Measurements from ENCODE around the gene OR2B2. TPM values are rescaled to one million over a fixed set of nuclear protein-coding genes. Genes with fewer than 3 reads are reported as not detected.

OR2B2 gene
- total RNA-seq, 1 donor, result not detected

- no peak for TF ChIP-seq CTCF (IDR thresholded peaks at IDR 0.05; ENCODE audit: insufficient read depth, low read length)
These were observed 23.6 kb downstream of the OR2B2 start for GRCh38 chr6:27888566-27888965.

GRCh38 chr6:27886073-27886472, 26.1 kb downstream of the OR2B2 start:
- no peak for TF ChIP-seq CTCF (IDR thresholded peaks at IDR 0.05; ENCODE audit: insufficient read depth, low read length)
- DNase-seq (ENCODE audit: low read depth), result no peak
- H3K4me3 ChIP-seq (ENCODE audit: low read depth, low read length), result no peak overlapping the region

More at GRCh38 chr6:27888566-27888965, 23.6 kb downstream of the OR2B2 start:
- H3K4me3 ChIP-seq (ENCODE audit: low read depth, low read length), result no peak overlapping the region
- no peak for DNase-seq (ENCODE audit: low read depth)

- no peak for DNase-seq (ENCODE audit: low read depth)
- H3K4me3 ChIP-seq (ENCODE audit: low read depth, low read length), result no peak overlapping the region
- no peak for TF ChIP-seq CTCF (IDR thresholded peaks at IDR 0.05; ENCODE audit: insufficient read depth, low read length)
These were observed 29.1 kb downstream of the OR2B2 start for GRCh38 chr6:27883136-27883535.

- TF ChIP-seq CTCF (IDR thresholded peaks at IDR 0.05; ENCODE audit: insufficient read depth, low read length), result no peak
- no peak overlapping the region for H3K4me3 ChIP-seq (ENCODE audit: low read depth, low read length)
- no peak for DNase-seq (ENCODE audit: low read depth)
These were observed 29.6 kb downstream of the OR2B2 start for GRCh38 chr6:27882624-27883023.

GRCh38 chr6:27879837-27880236, 32.4 kb downstream of the OR2B2 start:
- H3K4me3 ChIP-seq (ENCODE audit: low read depth, low read length), result no peak overlapping the region
- DNase-seq (ENCODE audit: low read depth), result no peak
- TF ChIP-seq CTCF (IDR thresholded peaks at IDR 0.05; ENCODE audit: insufficient read depth, low read length), result no peak

GRCh38 chr6:27874016-27874415, 38.2 kb downstream of the OR2B2 start:
- no peak for TF ChIP-seq CTCF (IDR thresholded peaks at IDR 0.05; ENCODE audit: insufficient read depth, low read length)
- no peak overlapping the region for H3K4me3 ChIP-seq (ENCODE audit: low read depth, low read length)
- DNase-seq (ENCODE audit: low read depth), result no peak

All from fibroblast of the aortic adventitia (primary cell).